GM19397 (cell line): ENCODE results near the gene KCNH5.

ENCODE experiments used
- ATAC-seq: cut with Tn5 transposase; IDR thresholded peaks from one replicate; pipeline ENCODE4 v1.9.1; 2021; ENCODE audit warnings: mild to moderate bottlenecking, moderate library complexity; ENCODE audit not compliant: unreplicated experiment

Gene KCNH5

GRCh38 chr14:62745496-62745895 is 299.8 kb downstream of the KCNH5 start:
- no peak for ATAC-seq

- ATAC-seq: no peak
These were observed 301.7 kb downstream of the KCNH5 start for GRCh38 chr14:62743560-62743959.

GRCh38 chr14:62743118-62743517 is 302.1 kb downstream of the KCNH5 start:
- no peak for ATAC-seq

- no peak for ATAC-seq
These were observed 305.6 kb downstream of the KCNH5 start for GRCh38 chr14:62739647-62740046.

GRCh38 chr14:62736048-62737043 is 308.9 kb downstream of the KCNH5 start:
- ATAC-seq: no peak

GRCh38 chr14:62734831-62735230 is 310.4 kb downstream of the KCNH5 start:
- ATAC-seq: no peak

GRCh38 chr14:62722406-62722805 is 322.9 kb downstream of the KCNH5 start:
- no peak for ATAC-seq

- no peak for ATAC-seq
These were observed 326.6 kb downstream of the KCNH5 start for GRCh38 chr14:62718629-62719028.

GRCh38 chr14:62711351-62712023 is 333.8 kb downstream of the KCNH5 start:
- ATAC-seq: no peak

GRCh38 chr14:62710811-62711210 is 334.4 kb downstream of the KCNH5 start:
- no peak for ATAC-seq

GRCh38 chr14:62709773-62710172 is 335.5 kb downstream of the KCNH5 start:
- ATAC-seq: no peak

GRCh38 chr14:62706217-62706616 is 339.0 kb downstream of the KCNH5 start:
- no peak for ATAC-seq

GRCh38 chr14:62697461-62697860 is 347.8 kb downstream of the KCNH5 start:
- no peak for ATAC-seq

GRCh38 chr14:62696929-62697328 is 348.3 kb downstream of the KCNH5 start:
- ATAC-seq: no peak

- no peak for ATAC-seq
These were observed 348.8 kb downstream of the KCNH5 start for GRCh38 chr14:62696331-62696924.

- no peak for ATAC-seq
These were observed 351.2 kb downstream of the KCNH5 start for GRCh38 chr14:62694075-62694474.

GRCh38 chr14:62692490-62693106 is 352.7 kb downstream of the KCNH5 start:
- no peak for ATAC-seq

- no peak for ATAC-seq
These were observed 353.4 kb downstream of the KCNH5 start for GRCh38 chr14:62691647-62692489.

- no peak for ATAC-seq
These were observed 355.5 kb downstream of the KCNH5 start for GRCh38 chr14:62689733-62690132.

- no peak for ATAC-seq
These were observed 357.4 kb downstream of the KCNH5 start for GRCh38 chr14:62687818-62688217.
